T47D (cell line): Measurements from ENCODE around the gene MMP24.
A peak's percentile ranks its signal among the peaks of the same experiment; 100 is the strongest.
"Not testable (repeated sequence)": the region's sequence is repeated elsewhere in the genome, so short reads cannot be mapped to it uniquely, and the experiment has no call there.

ENCODE experiments used
- DNase-seq, 2 experiments: peaks; one replicate each; pipeline versions ENCODE4 v3.0.0 to v3.0.0-alpha.2; 2011 to 2012; ENCODE audit warnings: low read depth in 1 of 2, low spot score in 1 of 2
- JUND ChIP-seq: IDR thresholded peaks from 2 replicates; pipeline ENCODE4 v1.6.1; 2012; ENCODE audit warnings: low read depth
- in situ Hi-C: cut with HindIII; loops from 2 replicates; pipeline ENCODE4 v1.10.0; 2016; ENCODE audit warnings: low sequenced_read_pairs, low pct_unique_long_range_greater_than_20kb

Gene MMP24

DNA sequence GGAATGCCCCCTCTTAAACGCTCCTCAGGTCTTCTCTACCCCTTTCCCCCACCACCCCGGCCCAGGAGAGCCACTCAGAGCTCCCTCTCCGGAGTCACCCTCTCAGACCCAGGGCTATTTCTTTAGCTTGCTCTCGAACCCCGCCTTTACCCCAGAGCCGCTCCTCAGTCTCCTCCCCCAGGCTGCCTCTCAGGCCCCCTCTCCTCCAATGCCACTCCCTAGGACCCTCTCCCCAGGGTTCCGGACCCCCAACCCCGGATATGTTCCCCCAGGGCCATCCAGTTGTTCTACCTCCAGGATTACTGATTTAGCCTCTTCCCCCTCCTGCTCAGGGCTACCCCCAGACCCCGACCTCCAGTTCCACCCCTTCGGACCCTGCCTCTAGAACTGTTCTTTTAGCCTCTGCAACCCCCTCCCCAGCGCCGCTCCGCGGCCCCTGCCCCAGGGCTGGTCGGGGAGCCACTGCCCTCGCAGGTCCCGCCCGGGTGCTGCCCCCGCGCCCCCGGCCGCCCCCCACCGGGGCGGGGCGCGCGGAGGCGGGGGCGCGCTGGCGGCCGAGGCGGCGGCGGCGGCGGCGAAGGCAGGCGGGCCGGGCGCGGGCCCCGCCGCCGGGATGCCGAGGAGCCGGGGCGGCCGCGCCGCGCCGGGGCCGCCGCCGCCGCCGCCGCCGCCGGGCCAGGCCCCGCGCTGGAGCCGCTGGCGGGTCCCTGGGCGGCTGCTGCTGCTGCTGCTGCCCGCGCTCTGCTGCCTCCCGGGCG is at the start of gene MMP24:
Gene MMP24 (plus strand): TSS at position 565 of the 758 bp plus-strand sequence. CDS start 49 bp downstream, at position 614.
- in situ Hi-C loops, result no loop called here
- no peak for TF ChIP-seq JUND
- no peak for DNase-seq

- TF ChIP-seq JUND, result no peak
- in situ Hi-C loops, result no loop called here
- no peak for DNase-seq
Observed at GRCh38 chr20:35179292-35180212, 46.9 kb upstream of the MMP24 start.

- in situ Hi-C loops, result no loop called here
- no peak for TF ChIP-seq JUND
- DNase-seq, result no peak
Observed at GRCh38 chr20:35180266-35180665, 46.2 kb upstream of the MMP24 start.

DNA sequence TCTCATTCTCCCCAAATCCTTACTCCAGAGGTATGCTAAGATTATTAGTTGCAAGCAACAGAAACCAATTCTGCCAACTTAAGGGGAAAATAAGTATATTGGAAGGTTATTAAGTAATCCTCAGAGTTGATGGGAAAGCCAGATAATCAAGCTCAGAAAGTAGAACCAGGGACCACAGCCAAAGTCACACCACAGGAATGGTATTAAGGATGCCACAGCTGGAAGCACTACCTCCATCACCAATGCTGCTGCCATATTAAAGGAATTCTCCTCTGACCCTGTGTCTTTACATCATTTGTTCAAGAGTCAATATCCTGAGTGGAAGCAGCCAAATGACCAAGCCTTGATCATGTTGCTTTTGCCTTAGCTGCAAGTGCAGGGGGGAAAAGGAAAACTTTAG is 44.8 kb upstream of the MMP24 start:
- DNase-seq, result no peak
- in situ Hi-C loops, result no loop called here
- TF ChIP-seq JUND, result no peak

GRCh38 chr20:35186691-35187289 is 39.7 kb upstream of the MMP24 start:
- DNase-seq, in situ Hi-C loops: not testable (repeated sequence)

DNA sequence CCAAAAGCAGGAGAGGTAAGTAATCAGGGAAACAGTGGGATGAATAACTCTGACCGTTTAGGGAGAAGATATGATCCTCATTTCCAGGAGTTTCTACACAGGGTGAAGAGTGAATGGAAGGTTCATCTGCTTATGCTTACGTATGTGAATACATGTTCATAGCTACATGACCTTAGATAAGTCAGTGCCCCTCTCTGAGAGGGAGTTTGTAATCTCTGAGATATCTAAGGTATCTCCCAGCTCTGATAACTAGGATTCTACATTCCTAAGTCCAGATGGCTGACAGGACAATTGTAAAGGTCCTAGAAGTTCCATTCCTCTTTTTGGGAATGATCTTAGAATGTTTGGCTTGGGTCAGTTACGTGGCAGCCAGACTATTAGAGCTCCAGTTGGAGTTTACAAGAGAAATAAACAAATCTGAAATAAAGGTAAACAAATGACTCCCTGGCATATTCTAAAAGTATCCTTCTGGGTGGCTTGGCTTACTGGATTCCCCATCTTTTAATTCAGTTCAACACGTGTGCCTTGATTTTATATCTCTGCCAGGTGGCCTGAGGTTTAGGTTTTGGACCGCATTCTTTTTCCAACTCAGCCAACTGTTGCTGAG is 38.8 kb upstream of the MMP24 start:
- no peak for TF ChIP-seq JUND

GRCh38 chr20:35189223-35189622 is 37.3 kb upstream of the MMP24 start:
- in situ Hi-C loops, result not testable (repeated sequence)
- DNase-seq, result peak in 1 of 2 experiments; percentile 19

More for the DNA sequence above, 38.8 kb upstream of the MMP24 start:
- in situ Hi-C loops, result no loop called here
- DNase-seq, result no peak

- in situ Hi-C loops, result no loop called here
- DNase-seq, result no peak
- TF ChIP-seq JUND, result no peak
Observed at GRCh38 chr20:35190556-35190955, 35.9 kb upstream of the MMP24 start.

DNA sequence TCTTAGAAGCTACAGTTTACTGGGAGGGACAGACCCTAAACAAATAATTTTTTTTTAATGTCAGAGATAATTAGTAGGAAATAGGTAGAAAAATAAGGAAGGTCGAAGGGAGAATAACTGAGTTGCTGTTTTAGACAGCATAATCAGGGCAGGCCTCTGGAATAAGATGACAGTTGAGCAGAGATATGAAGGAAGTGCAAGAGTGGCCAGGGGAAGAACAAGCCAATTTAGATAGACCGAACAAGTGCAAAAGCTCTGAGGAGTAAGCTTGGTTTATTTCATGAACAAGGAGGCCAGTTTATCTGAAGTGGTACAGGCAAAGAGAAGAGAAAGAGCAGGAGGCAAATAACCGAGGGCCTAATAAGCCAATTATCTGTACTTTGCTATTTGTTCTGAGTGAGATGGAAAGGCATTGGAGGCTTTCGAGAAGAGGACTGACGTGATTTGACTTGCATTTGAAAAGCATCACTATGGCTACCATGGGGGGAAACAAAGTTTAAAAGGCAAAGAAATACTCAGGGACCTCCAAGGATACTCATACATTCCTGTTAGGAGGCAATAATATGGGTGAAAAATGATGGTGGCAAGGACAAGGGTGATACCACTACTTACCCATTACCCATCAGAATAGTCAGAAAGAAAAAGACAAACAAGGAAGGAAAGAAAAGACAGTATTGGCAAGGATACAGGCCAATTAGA is 34.9 kb upstream of the MMP24 start:
- in situ Hi-C loops, result no loop called here
- TF ChIP-seq JUND, result no peak
- DNase-seq, result no peak

DNA sequence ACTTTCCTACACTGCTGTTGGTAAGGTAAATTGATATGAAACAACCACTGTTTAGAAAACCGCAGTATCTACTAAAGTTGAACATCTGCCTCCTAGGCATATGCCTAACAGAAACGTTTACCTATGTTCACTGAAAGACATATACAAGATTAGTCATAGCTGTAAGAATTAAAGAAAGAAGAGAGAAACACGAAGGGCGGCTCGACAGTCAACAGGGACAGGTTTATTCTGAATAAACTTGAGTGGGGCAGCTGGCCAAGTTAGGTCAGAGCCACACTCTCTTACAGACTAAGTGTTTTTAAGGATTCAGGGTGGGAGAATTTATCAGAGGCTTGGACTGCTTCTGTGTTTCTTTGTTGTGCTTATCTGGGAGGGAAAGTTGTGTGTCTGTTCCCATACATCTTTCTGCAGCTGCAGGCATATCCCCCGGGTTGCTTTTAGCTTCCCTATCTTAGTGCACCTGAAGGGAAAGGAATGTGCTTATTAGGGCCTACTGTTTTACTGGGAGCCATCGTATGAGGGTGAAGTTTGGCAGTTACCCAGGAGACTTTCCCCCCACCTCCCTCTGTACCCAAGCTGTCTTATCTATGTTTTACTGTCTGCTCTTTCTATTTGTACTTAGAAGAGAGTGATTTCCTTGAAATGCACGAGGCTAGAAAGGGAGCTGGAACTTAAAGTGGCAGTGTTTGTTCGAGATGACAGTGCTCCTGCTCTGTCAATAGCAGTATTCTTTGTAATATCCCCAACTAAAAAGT is 34.2 kb upstream of the MMP24 start:
- peak in 1 of 2 experiments; percentile 32 for DNase-seq
- in situ Hi-C loops, result no loop called here
- TF ChIP-seq JUND, result no peak

DNA sequence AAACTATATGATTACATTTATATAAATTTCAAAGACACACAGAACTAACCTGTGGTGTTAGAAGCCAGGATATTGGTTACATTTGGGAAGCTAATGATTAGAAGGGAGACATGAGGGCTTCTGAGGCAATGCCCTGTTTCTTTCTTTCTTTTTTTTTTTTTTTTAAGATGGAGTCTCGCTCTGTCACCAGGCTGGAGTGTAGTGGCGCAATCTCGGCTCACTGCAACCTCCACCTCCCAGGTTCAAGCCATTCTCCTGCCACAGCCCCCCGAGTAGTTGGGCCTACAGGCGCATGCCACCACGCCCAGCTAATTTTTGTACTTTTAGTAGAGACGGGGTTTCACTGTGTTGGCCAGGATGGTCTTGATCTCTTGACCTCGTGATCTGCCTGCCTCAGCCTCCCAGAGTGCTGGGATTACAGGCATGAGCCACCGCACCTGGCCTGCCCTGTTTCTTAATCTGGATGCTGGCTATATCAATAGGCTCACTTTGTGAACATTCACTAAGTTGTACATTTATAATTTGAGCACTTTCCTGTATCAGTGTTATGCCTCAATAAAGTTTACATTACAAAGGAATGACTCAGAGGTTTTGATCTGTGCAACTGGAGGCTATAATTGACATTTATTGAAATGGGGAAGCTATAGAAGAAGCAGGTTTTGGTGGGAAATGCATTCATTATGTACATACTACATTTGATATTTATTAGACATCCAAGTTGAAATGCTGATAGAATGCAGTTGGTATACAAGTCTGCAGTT is 33.3 kb upstream of the MMP24 start:
- DNase-seq, in situ Hi-C loops: not testable (repeated sequence)
